ENCODE data around the gene DNASE1.

Gene DNASE1

GRCh38 chr16:3687021-3687420, 32.5 kb downstream of the DNASE1 start:
- TF ChIP-seq POLR2AphosphoS5 (IDR thresholded peaks at IDR 0.05; ENCODE audit: low read depth, low read length), result no peak
- no peak for TF ChIP-seq SIN3A (IDR thresholded peaks at IDR 0.05; ENCODE audit: borderline replicate concordance, insufficient read depth, low read length)
- TF ChIP-seq TAF1 (IDR thresholded peaks at IDR 0.05; ENCODE audit: borderline replicate concordance, insufficient read depth, low read length), result no peak
- TF ChIP-seq REST (IDR thresholded peaks at IDR 0.05; ENCODE audit: insufficient read depth in 1 of 2, low read depth in 2 of 2, low read length in 2 of 2), result no peak
- TF ChIP-seq FOXP2 (optimal IDR thresholded peaks at IDR 0.05; ENCODE audit: borderline replicate concordance, extremely low read depth, extremely low read length, insufficient read depth), result no peak

GRCh38 chr16:3687792-3688191, 33.3 kb downstream of the DNASE1 start:
- TF ChIP-seq SIN3A (IDR thresholded peaks at IDR 0.05; ENCODE audit: borderline replicate concordance, insufficient read depth, low read length) (no peak), TAF1 (IDR thresholded peaks at IDR 0.05; ENCODE audit: borderline replicate concordance, insufficient read depth, low read length) (no peak), POLR2AphosphoS5 (IDR thresholded peaks at IDR 0.05; ENCODE audit: low read depth, low read length) (no peak), FOXP2 (optimal IDR thresholded peaks at IDR 0.05; ENCODE audit: borderline replicate concordance, extremely low read depth, extremely low read length, insufficient read depth) (no peak), REST (IDR thresholded peaks at IDR 0.05; ENCODE audit: insufficient read depth in 1 of 2, low read depth in 2 of 2, low read length in 2 of 2) (no peak)

DNA sequence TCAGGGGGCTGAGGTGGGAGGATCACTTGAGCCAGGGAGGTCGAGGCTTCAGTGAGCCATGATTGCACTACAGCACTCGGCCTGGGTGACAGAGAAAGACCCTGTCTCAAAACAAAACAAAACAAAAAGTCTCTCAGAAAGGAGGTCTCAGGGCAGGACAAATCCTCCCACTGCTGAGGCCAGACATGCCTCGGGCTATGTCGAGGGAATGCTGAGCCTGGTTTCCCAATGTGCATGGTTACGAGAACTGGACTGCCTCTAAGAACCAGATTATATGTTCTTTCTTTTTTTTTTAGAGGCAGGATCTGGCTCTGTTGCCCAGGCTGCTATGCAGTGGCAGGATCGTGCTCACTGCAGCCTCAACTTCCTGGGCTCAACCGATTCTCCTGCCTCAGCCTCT, 35.2 kb downstream of the DNASE1 start:
- TF ChIP-seq REST (IDR thresholded peaks at IDR 0.05; ENCODE audit: insufficient read depth in 1 of 2, low read depth in 2 of 2, low read length in 2 of 2) (no peak), TAF1 (IDR thresholded peaks at IDR 0.05; ENCODE audit: borderline replicate concordance, insufficient read depth, low read length) (no peak), SIN3A (IDR thresholded peaks at IDR 0.05; ENCODE audit: borderline replicate concordance, insufficient read depth, low read length) (no peak), POLR2AphosphoS5 (IDR thresholded peaks at IDR 0.05; ENCODE audit: low read depth, low read length) (no peak), FOXP2 (optimal IDR thresholded peaks at IDR 0.05; ENCODE audit: borderline replicate concordance, extremely low read depth, extremely low read length, insufficient read depth) (no peak)

DNA sequence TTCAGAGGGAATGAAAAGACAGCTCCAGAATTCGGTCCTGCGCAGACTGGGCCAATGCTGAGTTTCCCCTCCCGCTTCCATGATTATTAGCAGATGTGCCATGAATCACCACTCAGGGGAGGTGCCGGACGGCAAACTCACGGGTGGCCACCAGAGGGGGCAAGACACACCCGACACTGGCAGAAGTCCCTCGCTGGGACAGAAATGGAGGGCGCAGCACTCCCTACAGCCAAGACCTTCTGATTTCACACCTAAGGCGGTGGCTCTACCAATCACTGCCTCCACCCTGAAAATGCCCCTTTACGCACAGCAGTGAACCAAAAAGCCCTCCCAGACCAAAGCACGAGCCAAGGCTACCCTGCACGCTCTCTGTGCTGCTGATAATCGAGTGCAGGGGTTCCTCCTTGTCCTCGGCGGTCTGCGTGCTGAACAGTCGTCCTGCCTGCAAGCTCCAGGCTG, 36.0 kb downstream of the DNASE1 start:
- TF ChIP-seq REST (IDR thresholded peaks at IDR 0.05; ENCODE audit: insufficient read depth in 1 of 2, low read depth in 2 of 2, low read length in 2 of 2) (no peak), POLR2AphosphoS5 (IDR thresholded peaks at IDR 0.05; ENCODE audit: low read depth, low read length) (peak; percentile 29; the same call in 1 of the 2 replicates), FOXP2 (optimal IDR thresholded peaks at IDR 0.05; ENCODE audit: borderline replicate concordance, extremely low read depth, extremely low read length, insufficient read depth) (peak; percentile 45), TAF1 (IDR thresholded peaks at IDR 0.05; ENCODE audit: borderline replicate concordance, insufficient read depth, low read length) (no peak), SIN3A (IDR thresholded peaks at IDR 0.05; ENCODE audit: borderline replicate concordance, insufficient read depth, low read length) (no peak)
